Effector CD8-positive, alpha-beta T cell (primary cell): ENCODE results near the gene TUBGCP3.

Experiments
- DNase-seq: peaks from one replicate; lab custom pipeline; 2025; lab: John Stamatoyannopoulos, UW

Gene TUBGCP3

GRCh38 chr13:112441226-112441625, 146.7 kb downstream of the TUBGCP3 start:
- DNase-seq, result no peak

- no peak for DNase-seq
Observed at GRCh38 chr13:112438515-112438914, 149.4 kb downstream of the TUBGCP3 start.

- DNase-seq, result no peak
Observed at GRCh38 chr13:112438094-112438493, 149.9 kb downstream of the TUBGCP3 start.

- no peak for DNase-seq
Observed at GRCh38 chr13:112435973-112436372, 152.0 kb downstream of the TUBGCP3 start.
